Gastroesophageal sphincter (tissue), 4 donors: Measurements from ENCODE around the gene PUS7L. TPM values are rescaled to one million over a fixed set of nuclear protein-coding genes. Genes with fewer than 3 reads are reported as not detected.

ENCODE experiments used
- ATAC-seq: fragments of 150-250 bp; one replicate; pipeline ENCODE4 v1.9.1; 2016; ENCODE audit warnings: mild to moderate bottlenecking, moderate library complexity
- H3K27ac ChIP-seq, 4 donors: fragments of 200-600 bp; sonication (generic) in 3 of 4; 1 replicate in 3 of 4; 2 replicates in 1 of 4; pipeline ENCODE4 v1.5.1; 2016 to 2019
- H3K27me3 ChIP-seq: fragments of 200-600 bp; sonication (generic); one replicate; pipeline ENCODE4 v1.5.1; 2019
- H3K36me3 ChIP-seq, 2 donors: fragments of 200-600 bp; sonication (generic); one replicate each; pipeline ENCODE4 v1.5.1; 2019; ENCODE audit warnings: control low read depth in 1 of 2
- H3K4me1 ChIP-seq, 3 donors: fragments of 200-600 bp; sonication (generic); 1 replicate in 2 of 3; 2 replicates in 1 of 3; pipeline ENCODE4 v1.5.1; 2016 to 2019; ENCODE audit warnings: control low read depth in 2 of 3
- H3K4me3 ChIP-seq, 2 donors: fragments of 200-600 bp; sonication (generic); one replicate each; pipeline ENCODE4 v1.5.1; 2019; ENCODE audit warnings: mild to moderate bottlenecking in 1 of 2, moderate library complexity in 1 of 2
- H3K9me3 ChIP-seq, 3 donors: fragments of 200-600 bp; sonication (generic); one replicate each; pipeline ENCODE4 v1.5.1; 2017 to 2019; ENCODE audit warnings: control low read depth in 2 of 3
- CTCF ChIP-seq, 4 experiments: fragments of 200-600 bp in 2 of 4; fragments of 450-650 bp in 2 of 4; sonication (generic) in 1 of 4; IDR thresholded peaks; one replicate each; pipeline ENCODE4 v1.5.1; 2017 to 2019; ENCODE audit warnings: antibody characterized with exemption in 4 of 4, mild to moderate bottlenecking in 2 of 4, moderate library complexity in 2 of 4
- EP300 ChIP-seq: sonication (generic); formaldehyde crosslinking; IDR thresholded peaks from one replicate; pipeline ENCODE4 v1.6.1; 2017; ENCODE audit warnings: antibody characterized with exemption, mild to moderate bottlenecking
- POLR2A ChIP-seq, 2 donors: fragments of 450-650 bp; IDR thresholded peaks; one replicate each; pipeline ENCODE4 v1.6.1; 2017; ENCODE audit warnings: antibody characterized with exemption in 2 of 2, mild to moderate bottlenecking in 2 of 2, moderate library complexity in 1 of 2
- POLR2AphosphoS5 ChIP-seq: sonication (generic); formaldehyde crosslinking; IDR thresholded peaks from one replicate; pipeline ENCODE4 v1.6.1; 2017; ENCODE audit warnings: antibody characterized with exemption
- WGBS, 2 donors: methylation state at CpG; one replicate each; pipeline ENCODE4 v1.1.5; 2018; ENCODE audit warnings: low coverage in 1 of 2; 5-methylcytosine and 5-hydroxymethylcytosine counted together
- total RNA-seq, 4 donors: library from RNA; depleted of rRNA; stranded (reverse); fragments of >200 nt; gene quantifications; one replicate each; pipeline ENCODE4 v1.1.0, GENCODE V29; 2016

The PUS7L gene
- total RNA-seq, 4 donors from 2014 or later = 5.4 to 11.7 (median 9.7) TPM

GRCh38 chr12:43737646-43738045 lies 20.9 kb downstream of the PUS7L start:
- H3K27me3 ChIP-seq = no peaks in the 10 kb centered on the region
- no peak for ATAC-seq
- H3K9me3 ChIP-seq = no peaks in the 10 kb centered on the region
- 50 to 62% methylated on average over 2 of the region's 2 CpGs for WGBS, 2 donors
- H3K36me3 ChIP-seq = peaks cover 0 to 69% of the 10 kb centered on the region in 2 donors
- H3K4me3 ChIP-seq = no peak overlapping the region
- no peaks in the 10 kb centered on the region for H3K4me1 ChIP-seq
- H3K27ac ChIP-seq = no peak overlapping the region
- no peak for TF ChIP-seq POLR2A (IDR thresholded peaks at IDR 0.05)
- no peak for TF ChIP-seq CTCF (IDR thresholded peaks at IDR 0.05)
- no peak for TF ChIP-seq POLR2AphosphoS5
- TF ChIP-seq EP300 = no peak

- 48 to 54% methylated on average over 3 of the region's 3 CpGs for WGBS, 2 donors
- Histone ChIP-seq H3K27ac (no peak overlapping the region), H3K4me1 (no peaks in the 10 kb centered on the region), H3K4me3 (no peak overlapping the region), H3K9me3 (no peaks in the 10 kb centered on the region), H3K36me3 (peaks cover 0 to 68% of the 10 kb centered on the region in 2 donors), H3K27me3 (no peaks in the 10 kb centered on the region)
- no peak for ATAC-seq
- TF ChIP-seq EP300 (no peak), POLR2A (IDR thresholded peaks at IDR 0.05) (no peak), POLR2AphosphoS5 (no peak), CTCF (IDR thresholded peaks at IDR 0.05) (no peak)
Observed at GRCh38 chr12:43736927-43737440, 21.6 kb downstream of the PUS7L start.

- Histone ChIP-seq H3K36me3 (peaks cover 0 to 61% of the 10 kb centered on the region in 2 donors), H3K9me3 (no peaks in the 10 kb centered on the region), H3K4me3 (no peak overlapping the region), H3K4me1 (no peaks in the 10 kb centered on the region), H3K27me3 (no peaks in the 10 kb centered on the region), H3K27ac (no peak overlapping the region)
- ATAC-seq = no peak
- 95 to 100% methylated on average over 3 of the region's 3 CpGs for WGBS, 2 donors
- TF ChIP-seq EP300 (no peak), POLR2AphosphoS5 (no peak), CTCF (IDR thresholded peaks at IDR 0.05) (no peak), POLR2A (IDR thresholded peaks at IDR 0.05) (no peak)
Observed at GRCh38 chr12:43733687-43734086, 24.9 kb downstream of the PUS7L start.

GRCh38 chr12:43730283-43730682 lies 28.3 kb downstream of the PUS7L start:
- TF ChIP-seq POLR2A (IDR thresholded peaks at IDR 0.05) (no peak), EP300 (no peak), POLR2AphosphoS5 (no peak), CTCF (IDR thresholded peaks at IDR 0.05) (no peak)
- ATAC-seq = no peak
- no peaks in the 10 kb centered on the region for H3K9me3 ChIP-seq
- H3K36me3 ChIP-seq = peaks cover 0 to 36% of the 10 kb centered on the region in 2 donors
- no peaks in the 10 kb centered on the region for H3K4me1 ChIP-seq
- H3K27ac ChIP-seq = no peak overlapping the region
- no peak overlapping the region for H3K4me3 ChIP-seq
- H3K27me3 ChIP-seq = no peaks in the 10 kb centered on the region
- 65 to 77% methylated on average over 4 of the region's 4 CpGs for whole genome bisulfite sequencing, 2 donors

- TF ChIP-seq POLR2A (IDR thresholded peaks at IDR 0.05) (no peak), POLR2AphosphoS5 (no peak)
- Histone ChIP-seq H3K4me1 (no peaks in the 10 kb centered on the region), H3K27me3 (no peaks in the 10 kb centered on the region), H3K27ac (no peak overlapping the region), H3K4me3 (no peak overlapping the region), H3K36me3 (peaks cover 0 to 24% of the 10 kb centered on the region in 2 donors), H3K9me3 (no peaks in the 10 kb centered on the region)
- no peak for ATAC-seq
- 57 to 67% methylated on average over 1 of the region's 1 CpG for WGBS, 2 donors
Observed at GRCh38 chr12:43728698-43729097, 29.9 kb downstream of the PUS7L start.
